ENCODE measurements around the gene CRACR2A. TPM values are rescaled to one million over a fixed set of nuclear protein-coding genes. Genes with fewer than 3 reads are reported as not detected.

The CRACR2A gene, protein sequence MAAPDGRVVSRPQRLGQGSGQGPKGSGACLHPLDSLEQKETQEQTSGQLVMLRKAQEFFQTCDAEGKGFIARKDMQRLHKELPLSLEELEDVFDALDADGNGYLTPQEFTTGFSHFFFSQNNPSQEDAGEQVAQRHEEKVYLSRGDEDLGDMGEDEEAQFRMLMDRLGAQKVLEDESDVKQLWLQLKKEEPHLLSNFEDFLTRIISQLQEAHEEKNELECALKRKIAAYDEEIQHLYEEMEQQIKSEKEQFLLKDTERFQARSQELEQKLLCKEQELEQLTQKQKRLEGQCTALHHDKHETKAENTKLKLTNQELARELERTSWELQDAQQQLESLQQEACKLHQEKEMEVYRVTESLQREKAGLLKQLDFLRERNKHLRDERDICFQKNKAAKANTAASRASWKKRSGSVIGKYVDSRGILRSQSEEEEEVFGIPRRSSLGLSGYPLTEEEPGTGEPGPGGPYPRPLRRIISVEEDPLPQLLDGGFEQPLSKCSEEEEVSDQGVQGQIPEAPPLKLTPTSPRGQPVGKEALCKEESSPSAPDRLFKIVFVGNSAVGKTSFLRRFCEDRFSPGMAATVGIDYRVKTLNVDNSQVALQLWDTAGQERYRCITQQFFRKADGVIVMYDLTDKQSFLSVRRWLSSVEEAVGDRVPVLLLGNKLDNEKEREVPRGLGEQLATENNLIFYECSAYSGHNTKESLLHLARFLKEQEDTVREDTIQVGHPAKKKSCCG
- total RNA-seq: 9.5 and 9.8 TPM in 2 replicates

DNA sequence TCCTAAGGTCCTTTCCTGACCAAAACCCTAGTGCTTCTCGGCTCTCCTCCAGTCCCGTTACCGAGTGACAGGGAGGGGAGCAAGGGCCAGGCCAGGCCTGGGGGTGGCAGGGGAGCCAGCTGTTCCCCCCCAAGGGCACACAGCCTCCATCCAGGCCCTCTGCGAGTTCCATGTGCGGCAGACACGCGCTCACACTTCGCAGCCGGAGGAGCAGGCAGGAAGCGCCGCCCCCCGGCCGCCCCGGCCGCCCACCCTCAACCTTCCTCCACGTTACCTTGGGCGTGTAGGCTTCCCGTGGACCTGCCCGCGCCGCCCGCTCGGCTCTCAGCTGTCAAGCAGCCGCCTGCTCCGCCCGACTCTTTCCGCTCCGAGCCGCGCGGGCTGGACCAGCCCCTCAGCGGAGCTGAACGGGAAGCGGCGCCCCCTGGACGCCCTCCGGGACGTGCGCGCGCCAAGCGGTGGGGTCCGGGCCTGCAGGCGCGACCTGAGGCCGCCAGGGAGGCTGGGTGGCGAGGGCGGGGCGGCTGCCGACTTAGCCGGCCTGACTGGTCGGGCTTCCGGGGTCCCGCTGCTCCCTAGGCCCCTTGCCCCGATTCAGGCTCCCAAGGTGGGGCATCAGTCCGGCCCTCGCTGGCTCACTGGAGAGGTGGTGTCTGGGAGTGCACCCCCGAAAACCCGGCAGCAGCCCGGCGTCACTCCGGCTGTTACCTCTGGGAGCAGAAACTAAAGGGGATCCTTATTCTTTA lies at the start of gene CRACR2A:
CRACR2A (minus strand) TSS at position 369 of the 746 bp plus-strand sequence. CDS start 56,110 bp downstream, outside the sequence.

Other genes with a start within 250 kb of the CRACR2A start
- 2.9 and 5.0 TPM in 2 replicates for gene PARP11, start 120.3 kb upstream of the CRACR2A start, total RNA-seq

All from bronchial smooth muscle cell (primary cell).